Astrocyte (in vitro differentiated cells and primary cell): Measurements from ENCODE around the gene LY6G6D. TPM values are rescaled to one million over a fixed set of nuclear protein-coding genes. Genes with fewer than 3 reads are reported as not detected.

ENCODE experiments used
- DNase-seq: peaks from one replicate; pipeline ENCODE4 v3.0.0-alpha.2; 2010; ENCODE audit warnings: low read depth
- FAIRE-seq: peaks from 2 replicates; lab custom pipeline; 2011; peaks lifted over from hg19 to GRCh38; lab: Jason Lieb, UNC
- H2AFZ ChIP-seq: 2 replicates; pipeline ENCODE4 v1.6.0; 2012; ENCODE audit warnings: low read depth, low read length, inconsistent platforms
- H3K27ac ChIP-seq: 2 replicates; pipeline ENCODE4 v1.5.1; 2011; ENCODE audit warnings: low read depth, low read length, inconsistent platforms
- H3K27me3 ChIP-seq: 2 replicates; pipeline ENCODE4 v1.6.0; 2011; ENCODE audit warnings: low read length, inconsistent platforms; ENCODE audit not compliant: insufficient read depth
- H3K36me3 ChIP-seq: 2 replicates; pipeline ENCODE4 v1.5.1; 2011; ENCODE audit warnings: low read length, inconsistent platforms; ENCODE audit not compliant: insufficient read depth
- H3K4me1 ChIP-seq: 2 replicates; pipeline ENCODE4 v1.5.1; 2011; ENCODE audit warnings: low read length, inconsistent platforms; ENCODE audit not compliant: insufficient read depth
- H3K4me2 ChIP-seq: 2 replicates; pipeline ENCODE4 v1.6.0; 2012; ENCODE audit warnings: low read length, inconsistent platforms
- H3K4me3 ChIP-seq: 2 replicates; pipeline ENCODE4 v1.5.1; 2011; ENCODE audit warnings: low read depth, mild to moderate bottlenecking, low read length, inconsistent platforms; ENCODE audit not compliant: insufficient read depth
- H3K79me2 ChIP-seq: 2 replicates; pipeline ENCODE4 v1.6.0; 2012; ENCODE audit warnings: mild to moderate bottlenecking, low read length, inconsistent platforms; ENCODE audit not compliant: insufficient read depth
- H3K9ac ChIP-seq: 2 replicates; pipeline ENCODE4 v1.6.0; 2012; ENCODE audit warnings: mild to moderate bottlenecking, low read length, inconsistent platforms
- H3K9me3 ChIP-seq: 2 replicates; pipeline ENCODE4 v1.5.1; 2012; ENCODE audit warnings: low read depth, mild to moderate bottlenecking, low read length, inconsistent platforms; ENCODE audit not compliant: insufficient read depth
- H4K20me1 ChIP-seq: 2 replicates; pipeline ENCODE4 v1.6.0; 2012; ENCODE audit warnings: low read length, inconsistent platforms; ENCODE audit not compliant: insufficient read depth
- H3K27ac Mint-ChIP-seq: one replicate; pipeline ENCODE4 v1.8.0; 2021; ENCODE audit warnings: mild to moderate bottlenecking, mixed read lengths; ENCODE audit not compliant: unreplicated experiment
- H3K27me3 Mint-ChIP-seq: one replicate; pipeline ENCODE4 v1.8.0; 2021; ENCODE audit warnings: low read depth, mixed read lengths; ENCODE audit not compliant: unreplicated experiment
- H3K36me3 Mint-ChIP-seq: one replicate; pipeline ENCODE4 v1.8.0; 2021; ENCODE audit warnings: low read depth, mixed read lengths; ENCODE audit not compliant: unreplicated experiment
- H3K4me1 Mint-ChIP-seq: one replicate; pipeline ENCODE4 v1.8.0; 2021; ENCODE audit warnings: low read depth, mixed read lengths; ENCODE audit not compliant: unreplicated experiment
- H3K4me3 Mint-ChIP-seq: one replicate; pipeline ENCODE4 v1.8.0; 2021; ENCODE audit warnings: mild to moderate bottlenecking, moderate library complexity, mixed read lengths; ENCODE audit not compliant: unreplicated experiment
- H3K9me3 Mint-ChIP-seq: one replicate; pipeline ENCODE4 v1.8.0; 2021; ENCODE audit warnings: mild to moderate bottlenecking, mixed read lengths; ENCODE audit not compliant: unreplicated experiment
- CTCF ChIP-seq: IDR thresholded peaks from 2 replicates; pipeline ENCODE4 v1.5.1; 2011; ENCODE audit warnings: low read depth, mild to moderate bottlenecking, inconsistent platforms, low read length, moderate library complexity; ENCODE audit not compliant: insufficient read depth
- EZH2 ChIP-seq: IDR thresholded peaks from 2 replicates; pipeline ENCODE4 v1.6.1; 2012; ENCODE audit warnings: mild to moderate bottlenecking, low read length, inconsistent platforms; ENCODE audit not compliant: insufficient read depth
- total RNA-seq: library from RNA; stranded (reverse); gene quantifications from 2 replicates; pipeline ENCODE4 v1.2.1, GENCODE V29; 2021

The LY6G6D gene
- total RNA-seq, 1 donor from 2014 or later = not detected

- no peaks in the 10 kb centered on the region for H3K79me2 ChIP-seq
- no peak overlapping the region for H3K4me3 ChIP-seq
- peaks cover 3% of the 10 kb centered on the region for H4K20me1 ChIP-seq
- Mint-ChIP-seq H3K27me3 (peaks cover 12% of the 10 kb centered on the region), H3K36me3 (peaks cover 32% of the 10 kb centered on the region), H3K27ac (no peak overlapping the region), H3K4me3 (no peak overlapping the region), H3K4me1 (peaks cover 12% of the 10 kb centered on the region), H3K9me3 (no peaks in the 10 kb centered on the region)
- no peaks in the 10 kb centered on the region for H3K27me3 ChIP-seq
- DNase-seq = no peak
- TF ChIP-seq EZH2 (no peak), CTCF (no peak)
- no peak overlapping the region for H3K9ac ChIP-seq
- H3K4me2 ChIP-seq = no peak overlapping the region
- H3K36me3 ChIP-seq = peaks cover 21% of the 10 kb centered on the region
- peaks cover 6% of the 10 kb centered on the region for H3K4me1 ChIP-seq
- H2AFZ ChIP-seq = no peak overlapping the region
- no peak for FAIRE-seq
- H3K27ac ChIP-seq = no peak overlapping the region
- H3K9me3 ChIP-seq = no peaks in the 10 kb centered on the region
These were observed 28.7 kb upstream of the LY6G6D start for GRCh38 chr6:31686483-31686882.

DNA sequence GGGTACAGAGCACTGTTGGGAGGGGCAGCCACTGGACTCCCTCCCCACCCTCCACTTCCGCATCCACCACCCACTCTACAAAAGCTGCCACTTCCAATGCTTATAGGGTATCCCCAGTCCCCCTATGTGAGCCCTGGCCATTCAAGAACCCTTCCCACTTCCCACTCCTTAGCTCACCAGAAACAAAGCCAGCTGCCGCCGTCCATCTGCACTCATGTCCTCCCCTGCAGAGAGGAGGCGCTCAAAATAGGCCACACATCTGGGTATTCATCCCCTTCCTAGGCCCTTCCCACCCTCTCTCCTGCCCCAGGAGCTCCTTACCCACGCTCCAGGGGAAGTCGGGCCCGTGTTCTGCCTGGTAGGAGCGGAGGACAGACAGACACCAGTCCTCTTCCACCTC is 27.8 kb upstream of the LY6G6D start:
- Histone ChIP-seq H3K27me3 (no peaks in the 10 kb centered on the region), H3K4me1 (peaks cover 5% of the 10 kb centered on the region), H3K27ac (no peak overlapping the region), H3K4me2 (no peak overlapping the region), H3K9me3 (no peaks in the 10 kb centered on the region), H4K20me1 (peaks cover 3% of the 10 kb centered on the region), H3K79me2 (no peaks in the 10 kb centered on the region), H2AFZ (no peak overlapping the region), H3K36me3 (peaks cover 26% of the 10 kb centered on the region), H3K9ac (no peak overlapping the region), H3K4me3 (no peak overlapping the region)
- TF ChIP-seq CTCF (no peak), EZH2 (no peak)
- DNase-seq (no peak), FAIRE-seq (no peak)
- H3K27me3 Mint-ChIP-seq = peaks cover 6% of the 10 kb centered on the region
- H3K4me1 Mint-ChIP-seq = peaks cover 11% of the 10 kb centered on the region
- H3K4me3 Mint-ChIP-seq = no peak overlapping the region
- no peaks in the 10 kb centered on the region for H3K9me3 Mint-ChIP-seq
- H3K27ac Mint-ChIP-seq = no peak overlapping the region
- peaks cover 32% of the 10 kb centered on the region for H3K36me3 Mint-ChIP-seq

GRCh38 chr6:31687860-31688693 is 27.1 kb upstream of the LY6G6D start:
- Histone ChIP-seq H3K4me1 (peaks cover 5% of the 10 kb centered on the region), H3K36me3 (peaks cover 28% of the 10 kb centered on the region), H2AFZ (no peak overlapping the region), H3K9ac (no peak overlapping the region), H3K4me3 (no peak overlapping the region), H3K27me3 (no peaks in the 10 kb centered on the region), H3K9me3 (no peaks in the 10 kb centered on the region), H3K4me2 (no peak overlapping the region), H4K20me1 (peaks cover 3% of the 10 kb centered on the region), H3K79me2 (no peaks in the 10 kb centered on the region), H3K27ac (no peak overlapping the region)
- Mint-ChIP-seq H3K4me3 (no peak overlapping the region), H3K27me3 (peaks cover 5% of the 10 kb centered on the region), H3K36me3 (peaks cover 32% of the 10 kb centered on the region), H3K4me1 (peaks cover 11% of the 10 kb centered on the region), H3K27ac (no peak overlapping the region), H3K9me3 (no peaks in the 10 kb centered on the region)
- FAIRE-seq (no peak), DNase-seq (no peak)
- TF ChIP-seq EZH2 (no peak), CTCF (no peak)
